Liver (tissue), 9 donors: ENCODE results near the gene ZSCAN2. TPM values are rescaled to one million over a fixed set of nuclear protein-coding genes. Genes with fewer than 3 reads are reported as not detected.

Experiments
- DNase-seq: peaks from one replicate; pipeline ENCODE4 v3.0.0-alpha.2; 2017; ENCODE audit warnings: low spot score
- H3K27ac ChIP-seq, 2 donors: one replicate each; pipeline ENCODE4 v1.7.0; 2013; ENCODE audit warnings: inconsistent platforms in 2 of 2, low read length in 2 of 2, control low read depth in 1 of 2, low read depth in 1 of 2, mild to moderate bottlenecking in 1 of 2
- H3K27me3 ChIP-seq, 4 donors: one replicate each; pipeline versions ENCODE4 v1.6.1 to v1.7.0; 2013; ENCODE audit warnings: low read length in 3 of 4, inconsistent platforms in 1 of 4, mild to moderate bottlenecking in 1 of 4, moderate library complexity in 1 of 4; ENCODE audit not compliant: control insufficient read depth in 4 of 4, insufficient read depth in 4 of 4
- H3K36me3 ChIP-seq, 4 donors: one replicate each; pipeline versions ENCODE4 v1.6.1 to v1.7.0; 2013; ENCODE audit warnings: low read length in 3 of 4, mild to moderate bottlenecking in 3 of 4, low read depth in 1 of 4, moderate library complexity in 1 of 4; ENCODE audit not compliant: control insufficient read depth in 4 of 4, insufficient read depth in 3 of 4
- H3K4me1 ChIP-seq, 4 donors: one replicate each; pipeline versions ENCODE4 v1.6.1 to v1.7.0; 2013; ENCODE audit warnings: low read length in 3 of 4, mild to moderate bottlenecking in 3 of 4, moderate library complexity in 1 of 4; ENCODE audit not compliant: control insufficient read depth in 4 of 4, insufficient read depth in 4 of 4
- H3K4me3 ChIP-seq, 3 donors: one replicate each; pipeline versions ENCODE4 v1.6.1 to v1.7.0; 2013; ENCODE audit warnings: low read length in 3 of 3, control low read depth in 1 of 3, low read depth in 1 of 3, mild to moderate bottlenecking in 1 of 3
- H3K9ac ChIP-seq, 2 donors: one replicate each; pipeline ENCODE4 v1.7.0; 2013; ENCODE audit warnings: low read length in 2 of 2, mild to moderate bottlenecking in 2 of 2, moderate library complexity in 2 of 2, control low read depth in 1 of 2, low read depth in 1 of 2
- H3K9me3 ChIP-seq, 4 donors: one replicate each; pipeline versions ENCODE4 v1.6.1 to v1.7.0; 2013; ENCODE audit warnings: low read length in 3 of 4; ENCODE audit not compliant: control insufficient read depth in 4 of 4
- ATF3 ChIP-seq: IDR thresholded peaks from 2 replicates; pipeline ENCODE4 v1.6.1; 2016; ENCODE audit warnings: antibody characterized with exemption
- CTCF ChIP-seq: fragments of 150-350 bp; IDR thresholded peaks from 2 replicates; pipeline ENCODE4 v1.5.1; 2017; ENCODE audit warnings: improper control_type of control experiment, low read depth, low read length; ENCODE audit not compliant: missing input control
- EGR1 ChIP-seq, 2 donors: IDR thresholded peaks; 2 replicates each; pipeline ENCODE4 v1.6.1; 2016 to 2018; ENCODE audit warnings: antibody characterized with exemption in 2 of 2, low read depth in 2 of 2
- FOXA1 ChIP-seq: IDR thresholded peaks from 2 replicates; pipeline ENCODE4 v1.6.1; 2016; ENCODE audit warnings: antibody characterized with exemption
- GABPA ChIP-seq, 2 donors: IDR thresholded peaks in 1 of 2; conservative IDR thresholded peaks in 1 of 2; 2 replicates each; pipeline ENCODE4 v1.6.1; 2016; ENCODE audit warnings: antibody characterized with exemption in 2 of 2, mild to moderate bottlenecking in 1 of 2, moderate library complexity in 1 of 2
- HNF4A ChIP-seq, 2 donors: conservative IDR thresholded peaks; 2 replicates each; pipeline ENCODE4 v1.6.1; 2016; ENCODE audit warnings: antibody characterized with exemption in 2 of 2, mild to moderate bottlenecking in 2 of 2
- HNF4G ChIP-seq: IDR thresholded peaks from 2 replicates; pipeline ENCODE4 v1.6.1; 2016; ENCODE audit warnings: antibody characterized with exemption
- JUND ChIP-seq, 2 donors: IDR thresholded peaks; 2 replicates each; pipeline ENCODE4 v1.6.1; 2016; ENCODE audit warnings: antibody characterized with exemption in 2 of 2
- RAD21 ChIP-seq, 2 donors: IDR thresholded peaks; 2 replicates each; pipeline ENCODE4 v1.6.1; 2016; ENCODE audit warnings: antibody characterized with exemption in 2 of 2, mild to moderate bottlenecking in 2 of 2
- RXRA ChIP-seq, 2 donors: IDR thresholded peaks; 2 replicates each; pipeline ENCODE4 v1.6.1; 2017 to 2018; ENCODE audit warnings: antibody characterized with exemption in 2 of 2, mild to moderate bottlenecking in 1 of 2
- SP1 ChIP-seq: IDR thresholded peaks from 2 replicates; pipeline ENCODE4 v1.6.1; 2018; ENCODE audit warnings: antibody characterized with exemption, mild to moderate bottlenecking
- WGBS: extraction: QIAGEN DNeasy Blood & Tissue Kit; methylation state at CpG from one replicate; pipeline ENCODE4 v1.1.7; 2013; 5-methylcytosine and 5-hydroxymethylcytosine counted together
- polyA plus RNA-seq, 2 donors: library from polyadenylated mRNA; stranded (reverse) in 1 of 2; unstranded in 1 of 2; fragments of 200-250 nt in 1 of 2; fragments of >200 nt in 1 of 2; fragmentation: Nextera tagmentation in 1 of 2; extraction: Ambion mirVana in 1 of 2; gene quantifications; one replicate each; pipeline versions ENCODE4 v1.2.1 to v1.2.3, GENCODE V29; 2013 to 2015
- total RNA-seq, 2 donors: library from RNA; depleted of rRNA; stranded (reverse); fragments of >200 nt; gene quantifications; one replicate each; pipeline ENCODE4 v1.2.3, GENCODE V29; 2014
- TF ChIP-seq, protein P1 (sequence below): IDR thresholded peaks from 2 replicates; pipeline ENCODE4 v1.6.1; 2016; ENCODE audit warnings: antibody characterized with exemption
- TF ChIP-seq, protein P2 (sequence below): IDR thresholded peaks from 2 replicates; pipeline ENCODE4 v1.6.1; 2016; ENCODE audit warnings: antibody characterized with exemption, mild to moderate bottlenecking
- donor health status: healthy.
- donor health status: healthy.
- donor health status: healthy.
- donor health status: healthy.
- donor health status: healthy.

The ZSCAN2 gene
- total and polyA plus RNA-seq, 4 donors, result 5.4 to 11.0 (median 7.9) TPM

- TF ChIP-seq, protein P1, sequence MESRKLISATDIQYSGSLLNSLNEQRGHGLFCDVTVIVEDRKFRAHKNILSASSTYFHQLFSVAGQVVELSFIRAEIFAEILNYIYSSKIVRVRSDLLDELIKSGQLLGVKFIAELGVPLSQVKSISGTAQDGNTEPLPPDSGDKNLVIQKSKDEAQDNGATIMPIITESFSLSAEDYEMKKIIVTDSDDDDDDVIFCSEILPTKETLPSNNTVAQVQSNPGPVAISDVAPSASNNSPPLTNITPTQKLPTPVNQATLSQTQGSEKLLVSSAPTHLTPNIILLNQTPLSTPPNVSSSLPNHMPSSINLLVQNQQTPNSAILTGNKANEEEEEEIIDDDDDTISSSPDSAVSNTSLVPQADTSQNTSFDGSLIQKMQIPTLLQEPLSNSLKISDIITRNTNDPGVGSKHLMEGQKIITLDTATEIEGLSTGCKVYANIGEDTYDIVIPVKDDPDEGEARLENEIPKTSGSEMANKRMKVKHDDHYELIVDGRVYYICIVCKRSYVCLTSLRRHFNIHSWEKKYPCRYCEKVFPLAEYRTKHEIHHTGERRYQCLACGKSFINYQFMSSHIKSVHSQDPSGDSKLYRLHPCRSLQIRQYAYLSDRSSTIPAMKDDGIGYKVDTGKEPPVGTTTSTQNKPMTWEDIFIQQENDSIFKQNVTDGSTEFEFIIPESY, result no peak
- TF ChIP-seq HNF4A (conservative IDR thresholded peaks at IDR 0.05), result no peak
These were observed 67.6 kb downstream of the ZSCAN2 start (continued) for GRCh38 chr15:84668221-84668982.

- Histone ChIP-seq H3K9me3 (no peaks in the 10 kb centered on the region), H3K27me3 (no peaks in the 10 kb centered on the region), H3K9ac (no peak overlapping the region), H3K4me1 (peaks cover 0 to 10% (median 7%) of the 10 kb centered on the region in 4 donors), H3K36me3 (peaks cover 5 to 34% (median 16%) of the 10 kb centered on the region in 4 donors), H3K27ac (no peak overlapping the region), H3K4me3 (no peak overlapping the region)
- TF ChIP-seq, protein P2, sequence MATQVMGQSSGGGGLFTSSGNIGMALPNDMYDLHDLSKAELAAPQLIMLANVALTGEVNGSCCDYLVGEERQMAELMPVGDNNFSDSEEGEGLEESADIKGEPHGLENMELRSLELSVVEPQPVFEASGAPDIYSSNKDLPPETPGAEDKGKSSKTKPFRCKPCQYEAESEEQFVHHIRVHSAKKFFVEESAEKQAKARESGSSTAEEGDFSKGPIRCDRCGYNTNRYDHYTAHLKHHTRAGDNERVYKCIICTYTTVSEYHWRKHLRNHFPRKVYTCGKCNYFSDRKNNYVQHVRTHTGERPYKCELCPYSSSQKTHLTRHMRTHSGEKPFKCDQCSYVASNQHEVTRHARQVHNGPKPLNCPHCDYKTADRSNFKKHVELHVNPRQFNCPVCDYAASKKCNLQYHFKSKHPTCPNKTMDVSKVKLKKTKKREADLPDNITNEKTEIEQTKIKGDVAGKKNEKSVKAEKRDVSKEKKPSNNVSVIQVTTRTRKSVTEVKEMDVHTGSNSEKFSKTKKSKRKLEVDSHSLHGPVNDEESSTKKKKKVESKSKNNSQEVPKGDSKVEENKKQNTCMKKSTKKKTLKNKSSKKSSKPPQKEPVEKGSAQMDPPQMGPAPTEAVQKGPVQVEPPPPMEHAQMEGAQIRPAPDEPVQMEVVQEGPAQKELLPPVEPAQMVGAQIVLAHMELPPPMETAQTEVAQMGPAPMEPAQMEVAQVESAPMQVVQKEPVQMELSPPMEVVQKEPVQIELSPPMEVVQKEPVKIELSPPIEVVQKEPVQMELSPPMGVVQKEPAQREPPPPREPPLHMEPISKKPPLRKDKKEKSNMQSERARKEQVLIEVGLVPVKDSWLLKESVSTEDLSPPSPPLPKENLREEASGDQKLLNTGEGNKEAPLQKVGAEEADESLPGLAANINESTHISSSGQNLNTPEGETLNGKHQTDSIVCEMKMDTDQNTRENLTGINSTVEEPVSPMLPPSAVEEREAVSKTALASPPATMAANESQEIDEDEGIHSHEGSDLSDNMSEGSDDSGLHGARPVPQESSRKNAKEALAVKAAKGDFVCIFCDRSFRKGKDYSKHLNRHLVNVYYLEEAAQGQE, result no peak
- TF ChIP-seq CTCF (no peak), RAD21 (IDR thresholded peaks at IDR 0.05) (no peak), FOXA1 (no peak), EGR1 (IDR thresholded peaks at IDR 0.05; ENCODE audit: low read depth in 2 of 2) (no peak), RXRA (IDR thresholded peaks at IDR 0.05) (no peak), SP1 (no peak), HNF4A (conservative IDR thresholded peaks at IDR 0.05) (no peak), GABPA (IDR thresholded peaks at IDR 0.05 in 1 of 2, conservative IDR thresholded peaks at IDR 0.05 in 1 of 2) (no peak), ATF3 (no peak), HNF4G (no peak), JUND (IDR thresholded peaks at IDR 0.05) (no peak)
- TF ChIP-seq, protein P1, result no peak
- WGBS, result 93% methylated on average over 8 of the region's 8 CpGs
- DNase-seq, result no peak
These were observed 68.9 kb downstream of the ZSCAN2 start for GRCh38 chr15:84669726-84670125.
